SH-SY5Y (cell line): Measurements from ENCODE around the gene AGAP1.
A peak's percentile ranks its signal among the peaks of the same experiment; 100 is the strongest.

Source experiments
- GATA2 ChIP-seq: IDR thresholded peaks from 2 replicates; pipeline ENCODE4 v1.6.1; 2011; ENCODE audit warnings: mild to moderate bottlenecking, low read depth, low read length
- GATA3 ChIP-seq: IDR thresholded peaks from 2 replicates; pipeline ENCODE4 v1.6.1; 2011; ENCODE audit warnings: low read depth, mild to moderate bottlenecking, low read length, moderate library complexity

AGAP1 gene

DNA sequence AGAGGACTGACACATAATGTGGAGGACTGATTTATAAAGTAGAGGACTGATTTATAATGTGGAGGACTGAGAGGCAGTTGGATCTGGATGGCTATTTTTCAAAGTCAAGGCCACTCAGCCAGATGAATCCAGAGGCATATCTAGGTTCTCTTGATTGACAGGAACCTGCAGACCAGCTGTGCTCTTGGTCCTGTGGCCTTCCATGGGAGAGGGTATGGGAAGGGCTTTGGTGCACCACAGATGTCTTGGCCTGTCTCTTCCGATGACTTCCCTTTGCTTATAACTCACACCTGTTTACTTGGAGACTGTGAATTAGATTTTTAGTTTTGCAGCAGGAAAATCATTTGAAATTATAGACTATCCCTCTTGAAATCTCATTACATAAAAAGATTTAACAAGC, 32.3 kb downstream of the AGAP1 start:
- TF ChIP-seq GATA2, result no peak
- TF ChIP-seq GATA3, result no peak

DNA sequence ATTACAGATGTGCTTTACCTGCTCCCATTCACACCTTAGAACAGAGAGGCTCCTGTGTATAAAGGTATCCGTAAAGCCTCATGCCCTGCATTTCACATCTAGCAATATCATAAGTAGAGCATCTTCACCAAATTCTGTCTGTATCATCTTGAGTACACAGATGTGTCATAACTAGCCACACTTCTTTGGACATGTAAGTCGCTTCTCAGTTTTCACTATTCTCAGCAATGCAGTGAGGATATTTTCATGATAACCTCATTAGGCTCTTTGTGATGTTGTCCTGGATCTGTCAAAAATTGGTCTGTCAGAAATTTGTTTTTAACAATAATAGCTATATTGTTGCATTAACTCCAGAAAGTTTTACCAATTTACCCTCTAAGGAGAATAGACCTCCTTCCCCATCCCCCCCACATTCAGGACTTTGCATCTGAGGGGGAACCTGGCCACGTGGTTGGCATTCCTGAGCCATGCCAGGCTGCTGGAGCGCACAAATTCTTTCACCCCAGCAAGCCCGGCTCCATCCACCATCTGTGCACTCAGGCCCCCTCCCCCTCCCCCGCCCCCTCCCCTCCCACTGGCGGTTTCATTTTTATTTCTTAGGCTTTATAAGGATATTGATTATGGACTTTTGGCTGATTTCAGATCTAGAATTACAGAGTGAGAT, 34.1 kb downstream of the AGAP1 start:
- TF ChIP-seq GATA2 (no peak), GATA3 (no peak)

DNA sequence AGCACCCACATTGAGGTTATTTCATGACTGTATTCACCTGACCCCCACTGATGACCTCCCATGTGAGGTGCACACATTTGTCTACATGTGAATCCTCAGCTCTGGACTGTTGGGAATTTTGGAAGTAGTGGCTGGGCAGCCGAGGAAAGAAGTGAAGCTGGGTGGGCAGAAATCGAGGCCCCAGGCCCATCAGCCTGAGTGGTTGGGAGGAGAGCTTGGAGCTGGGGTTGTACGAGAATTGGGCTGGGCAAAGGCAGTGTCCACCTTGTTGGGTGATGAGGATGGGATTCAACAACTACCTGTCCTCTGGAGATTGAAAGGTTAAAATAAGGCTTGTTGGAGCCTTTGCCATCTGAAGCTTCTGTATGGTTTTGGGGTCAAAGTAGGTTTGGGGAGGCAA, 35.8 kb downstream of the AGAP1 start:
- TF ChIP-seq GATA3 (no peak), GATA2 (no peak)

DNA sequence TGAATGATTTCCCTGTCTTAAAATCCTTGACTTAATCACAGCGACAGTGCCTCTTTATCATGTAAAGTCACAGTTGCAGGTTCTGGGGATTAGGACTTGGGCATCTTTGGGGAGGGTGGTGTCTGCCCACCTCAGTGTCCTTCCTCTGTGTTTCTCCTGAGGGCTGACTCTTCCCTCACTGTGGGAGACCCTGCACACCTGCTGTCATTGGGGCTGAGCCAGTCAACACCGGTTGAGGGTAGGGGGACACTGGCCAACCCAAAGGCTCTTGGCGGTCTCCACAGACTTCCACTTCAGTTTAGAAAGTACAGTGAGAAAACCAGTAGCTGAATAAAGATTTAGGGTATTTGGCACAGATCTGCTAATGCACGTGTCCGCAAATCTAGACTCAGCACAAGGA, 36.9 kb downstream of the AGAP1 start:
- no peak for TF ChIP-seq GATA3
- no peak for TF ChIP-seq GATA2

DNA sequence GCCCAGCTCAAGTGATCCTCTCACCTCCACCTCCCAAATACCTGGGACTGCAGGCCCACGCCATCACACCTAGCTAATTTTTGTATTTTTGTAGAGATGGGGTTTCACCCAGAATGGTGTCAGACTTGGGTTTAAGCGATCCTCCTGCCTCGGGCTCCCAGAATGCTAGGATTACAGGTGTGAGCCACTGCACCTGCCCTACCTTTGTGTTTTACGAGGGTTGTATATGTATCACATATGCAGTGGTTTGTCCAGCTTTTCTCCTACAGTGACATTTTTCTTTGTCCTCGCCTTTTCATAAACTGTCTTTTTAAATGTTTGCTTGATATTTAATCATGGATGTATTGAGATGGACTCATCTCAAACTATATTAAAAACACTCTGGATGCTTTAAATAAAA, 38.5 kb downstream of the AGAP1 start:
- no peak for TF ChIP-seq GATA3
- TF ChIP-seq GATA2, result no peak

DNA sequence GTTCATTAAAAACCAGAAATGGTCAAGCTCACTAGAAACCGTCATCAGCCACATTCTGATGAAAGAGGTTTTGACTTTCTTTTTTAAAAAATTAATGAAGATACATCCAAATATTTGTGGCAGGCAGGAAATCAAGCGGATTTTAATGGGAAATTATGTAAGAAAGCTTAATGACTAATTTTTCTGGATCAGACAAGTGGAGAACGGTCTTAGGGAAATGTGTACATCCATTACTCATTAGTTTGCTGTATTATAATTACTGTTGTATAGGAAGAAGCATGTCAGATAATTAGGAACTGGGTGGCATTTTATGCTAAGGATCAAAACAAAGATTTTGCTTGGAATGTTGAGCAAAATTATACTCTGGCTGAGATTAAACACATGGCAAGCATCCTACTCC, 39.4 kb downstream of the AGAP1 start:
- TF ChIP-seq GATA2 (no peak), GATA3 (no peak)

DNA sequence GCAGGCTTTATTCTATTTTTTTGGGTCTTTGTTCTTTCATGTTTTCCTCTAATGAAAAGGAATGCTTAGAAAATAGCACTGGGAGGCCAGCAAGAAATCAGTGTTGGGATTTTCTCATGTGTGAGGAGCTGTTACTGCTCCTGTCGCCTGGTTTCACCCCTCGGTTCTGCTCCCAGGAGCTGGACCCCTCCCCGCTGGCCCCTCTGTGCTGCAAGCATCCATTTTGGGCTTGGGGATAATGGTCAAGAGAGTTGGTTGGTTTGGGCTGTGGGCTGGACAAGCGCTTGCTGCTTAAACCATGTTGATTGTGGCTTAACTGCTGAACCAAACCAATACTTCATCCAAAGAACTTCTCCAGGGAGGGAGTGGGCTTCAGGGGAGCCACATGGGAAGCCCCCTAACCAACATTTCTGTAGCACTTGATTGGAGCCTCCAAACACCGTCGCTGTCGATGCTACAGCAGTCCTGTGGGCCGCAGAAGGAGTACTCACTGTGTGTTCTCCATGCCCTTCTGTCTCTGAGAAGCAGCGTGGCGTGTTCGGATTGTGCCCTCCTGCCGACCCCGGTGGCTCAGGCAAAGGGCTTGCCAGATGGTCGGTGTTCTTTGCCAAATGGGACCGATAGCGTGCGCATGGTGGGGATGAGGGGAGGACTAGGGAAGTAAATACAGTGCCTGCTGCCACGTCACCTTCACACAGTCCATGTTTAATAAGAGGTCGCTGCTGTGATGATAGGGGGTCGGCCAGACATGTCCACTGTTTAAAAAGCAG, 40.0 kb downstream of the AGAP1 start:
- no peak for TF ChIP-seq GATA3
- TF ChIP-seq GATA2, result no peak

DNA sequence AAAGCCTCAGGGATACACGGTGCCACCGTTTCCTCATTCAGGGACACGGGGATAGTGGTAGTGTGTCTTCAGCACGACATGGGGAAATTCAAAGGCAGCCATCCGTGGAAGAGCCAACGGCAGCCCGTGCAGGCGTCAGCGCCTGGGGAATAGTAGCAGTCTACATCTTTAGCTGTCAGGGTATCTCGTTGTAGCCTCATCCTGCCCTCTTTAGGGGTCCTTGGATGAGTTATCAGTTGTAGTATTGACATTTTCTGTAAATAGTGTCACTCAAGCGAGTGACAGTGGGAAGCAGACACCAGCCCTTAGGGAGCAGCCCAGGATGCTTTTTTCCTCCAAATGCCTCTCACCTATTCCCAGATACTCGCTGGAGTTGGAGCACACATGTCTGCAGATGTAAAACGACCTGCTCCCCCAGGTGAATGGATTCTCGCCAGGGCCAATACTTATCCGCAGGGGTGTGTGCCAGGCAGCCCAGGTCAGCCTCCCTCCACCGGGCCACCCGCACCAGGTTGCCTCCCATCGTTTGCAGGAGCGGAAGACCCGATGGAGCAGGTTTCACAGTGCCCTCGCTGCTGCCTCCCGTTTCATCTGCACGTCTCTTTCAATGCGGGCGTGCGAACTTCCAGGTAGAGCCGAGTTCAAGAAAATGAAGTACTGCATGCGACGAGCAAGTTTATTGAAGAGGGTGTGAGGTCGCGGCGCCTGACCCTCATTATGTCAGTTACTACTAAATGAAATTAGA, 41.0 kb downstream of the AGAP1 start:
- TF ChIP-seq GATA2 (no peak), GATA3 (no peak)

DNA sequence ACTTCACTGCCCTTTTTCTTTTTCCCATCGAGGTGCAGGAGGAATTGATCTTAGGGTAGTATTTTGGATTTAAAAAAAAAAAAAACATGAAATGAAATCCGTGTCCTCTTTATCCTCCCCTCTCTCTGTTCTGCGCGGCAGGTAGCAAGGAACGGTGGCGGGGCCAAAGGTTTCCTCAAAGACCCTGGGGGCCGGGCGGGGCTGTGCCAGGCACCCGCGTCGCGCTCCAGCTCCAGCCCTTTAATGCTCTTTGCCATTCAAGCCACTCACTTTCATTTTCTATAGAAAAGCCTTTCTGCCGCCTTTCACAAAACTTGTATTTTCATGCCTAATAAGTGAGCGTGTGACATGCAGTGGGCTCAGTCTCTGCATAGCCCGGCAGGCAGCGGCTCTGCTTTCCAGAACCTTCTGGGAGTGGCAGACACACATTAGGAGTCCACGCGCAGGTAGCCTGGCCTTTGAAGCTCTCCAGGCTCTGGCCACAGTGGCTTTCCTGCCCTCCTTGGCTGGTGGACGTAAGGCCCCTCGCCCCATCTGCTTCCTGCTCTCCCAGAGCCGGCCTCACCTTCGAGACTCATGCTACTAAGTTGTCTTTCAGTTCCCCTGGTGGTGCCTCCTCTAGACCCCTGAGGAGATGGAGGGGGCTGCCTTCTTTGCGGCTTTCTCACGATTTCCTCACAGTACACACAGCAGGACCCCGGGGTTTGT, 41.7 kb downstream of the AGAP1 start:
- TF ChIP-seq GATA2 (no peak), GATA3 (no peak)

DNA sequence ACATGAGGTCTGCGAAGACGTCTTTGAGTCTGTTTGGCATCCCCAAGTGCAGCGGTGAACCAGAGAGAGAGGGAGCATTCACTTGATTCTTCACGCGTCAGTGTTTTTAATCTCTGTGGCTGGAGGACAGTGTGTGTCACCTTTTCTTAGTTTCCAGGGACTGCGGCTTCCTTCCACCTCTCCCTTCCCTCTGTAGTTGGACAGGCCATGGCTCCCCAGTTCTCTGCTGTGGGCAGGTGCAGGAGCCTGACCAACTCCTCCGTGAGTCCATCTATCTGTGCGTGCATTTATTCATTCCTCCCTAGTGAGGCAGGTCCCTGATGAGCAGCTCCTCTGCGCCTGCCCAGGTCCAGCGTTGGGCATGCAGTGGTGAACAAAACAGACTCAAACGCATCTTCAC, 42.9 kb downstream of the AGAP1 start:
- TF ChIP-seq GATA3, result no peak
- no peak for TF ChIP-seq GATA2

DNA sequence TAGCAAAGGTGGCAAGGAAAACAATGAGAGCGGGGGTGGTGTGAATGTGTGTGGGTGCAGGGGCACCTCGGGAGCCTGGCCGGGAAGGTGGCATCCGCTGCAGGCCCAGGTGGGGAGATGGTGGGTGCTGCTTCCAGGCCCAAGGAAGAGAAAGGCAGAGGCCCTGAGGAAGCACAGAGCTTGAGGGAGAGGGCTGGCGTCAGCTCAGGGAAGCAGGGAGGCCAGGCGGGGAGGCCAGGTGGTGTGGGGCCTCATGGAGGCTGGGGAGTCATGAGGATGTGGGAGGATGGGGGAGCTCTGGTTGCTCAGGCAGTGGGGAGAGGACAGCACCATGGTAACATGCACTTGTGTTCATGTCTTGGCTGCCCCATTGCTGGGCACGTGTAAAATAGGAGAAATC, 43.3 kb downstream of the AGAP1 start:
- TF ChIP-seq GATA3 (no peak), GATA2 (no peak)

DNA sequence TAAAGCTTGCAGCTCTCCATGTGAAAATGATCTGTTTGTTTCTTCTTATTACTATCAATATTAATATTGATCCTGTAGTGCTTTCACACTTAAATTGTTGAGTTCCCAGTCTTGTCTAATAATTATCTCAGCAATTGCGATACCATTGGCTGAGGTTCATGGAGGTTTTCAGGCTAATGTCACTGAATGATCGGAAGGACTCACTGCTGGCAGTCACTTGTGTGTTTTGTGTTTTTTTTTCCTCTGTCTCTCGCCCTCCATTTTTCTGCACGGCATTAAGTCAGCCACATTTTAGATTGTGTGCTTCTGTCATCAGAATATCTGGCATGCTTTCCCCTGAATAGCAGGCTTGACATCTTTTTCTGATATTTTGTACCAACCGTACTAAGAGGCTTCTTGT, 43.7 kb downstream of the AGAP1 start:
- TF ChIP-seq GATA3, result no peak
- TF ChIP-seq GATA2, result no peak

DNA sequence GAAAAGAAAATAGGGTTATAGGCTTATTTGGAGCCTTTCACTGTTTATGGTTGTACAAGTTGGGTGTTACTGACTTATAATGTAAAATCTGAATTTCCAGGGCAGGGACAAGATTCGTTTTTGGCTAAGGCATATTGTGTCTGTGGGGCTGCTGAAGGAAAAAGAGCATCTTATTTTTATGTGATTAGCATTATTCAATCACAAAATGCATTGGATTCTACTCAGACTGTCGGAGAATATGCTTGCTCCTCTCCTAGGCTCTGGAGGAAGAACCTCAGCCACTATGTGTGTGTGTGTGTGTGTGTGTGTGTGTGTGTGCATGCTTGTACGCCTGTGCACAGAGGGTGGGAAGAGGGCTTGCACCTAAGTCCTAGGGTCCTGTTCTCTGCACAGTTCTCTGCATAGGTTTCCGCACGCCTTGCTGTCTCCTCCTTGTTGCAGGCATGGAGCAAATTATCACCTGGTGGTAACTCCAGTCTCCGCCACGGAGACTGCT, 44.3 kb downstream of the AGAP1 start:
- TF ChIP-seq GATA3 (no peak), GATA2 (no peak)

DNA sequence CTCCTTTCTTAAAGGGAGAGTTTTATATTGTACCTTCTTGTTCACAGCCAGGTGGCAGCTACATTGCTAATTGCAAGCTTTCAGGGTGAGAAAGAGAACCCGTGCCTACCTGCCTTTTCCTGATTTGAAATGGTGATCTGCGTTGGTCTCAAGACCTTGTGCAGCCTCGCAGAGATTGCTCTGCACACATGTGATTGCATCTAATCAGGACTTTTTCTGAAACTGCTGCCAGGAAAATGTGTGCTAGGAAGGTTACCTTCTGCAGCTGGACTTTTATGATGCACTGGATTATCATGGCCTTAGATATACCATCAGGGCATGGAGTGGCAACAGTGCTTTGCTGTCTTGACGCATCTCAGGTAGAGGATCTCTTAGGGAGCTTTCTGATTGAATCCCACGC, 45.1 kb downstream of the AGAP1 start:
- peak; percentile 62; the same call in 1 of the 2 replicates for TF ChIP-seq GATA2
- TF ChIP-seq GATA3, result no peak

DNA sequence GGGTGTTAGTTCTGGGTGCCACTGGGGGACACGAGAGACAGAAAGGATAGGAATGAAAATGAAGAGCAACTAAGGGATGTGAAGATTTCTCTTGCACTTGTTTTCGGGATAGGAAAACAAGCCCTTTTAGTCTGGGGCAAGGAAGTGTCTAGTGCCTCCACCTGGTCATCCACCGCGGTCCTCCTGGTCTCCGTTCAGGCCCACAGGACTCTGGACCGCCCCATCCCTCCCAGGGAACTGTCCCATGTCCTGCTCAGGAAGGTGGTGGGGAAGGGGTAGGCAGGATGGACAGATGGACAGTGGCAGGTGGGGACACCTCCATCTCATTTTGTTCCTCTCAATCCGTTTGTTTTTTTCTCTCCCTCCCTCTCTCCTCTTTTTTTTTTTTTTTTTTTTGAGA, 45.9 kb downstream of the AGAP1 start:
- TF ChIP-seq GATA3, result no peak
- TF ChIP-seq GATA2, result no peak
